HepG2 (cell line): Measurements from ENCODE around the gene SV2B.

ENCODE experiments used
- ELF4 ChIP-seq: sonication (generic); formaldehyde crosslinking; IDR thresholded peaks from 2 replicates; pipeline ENCODE4 v1.5.0; 2020; ENCODE audit warnings: missing genetic modification reagents, mild to moderate bottlenecking, moderate library complexity, borderline replicate concordance
- HDAC2 ChIP-seq: sonication (generic); formaldehyde crosslinking; IDR thresholded peaks from 2 replicates; pipeline ENCODE4 v1.4.0; 2020; ENCODE audit warnings: missing genetic modification reagents
- HDAC6 ChIP-seq: fragments of 200-600 bp; sonication (generic); IDR thresholded peaks from 2 replicates; pipeline ENCODE4 v1.7.0; 2017; ENCODE audit warnings: mild to moderate bottlenecking, antibody characterized with exemption, low read length, low read depth
- NFE2L1 ChIP-seq: sonication (generic); formaldehyde crosslinking; IDR thresholded peaks from 2 replicates; pipeline ENCODE4 v1.4.0; 2020; ENCODE audit warnings: missing genetic modification reagents, mild to moderate bottlenecking, borderline replicate concordance
- NFE2L2 ChIP-seq: fragments of 150-350 bp; IDR thresholded peaks from 2 replicates; pipeline ENCODE4 v1.6.1; 2014; ENCODE audit warnings: low read length
- NKX3-1 ChIP-seq: sonication (generic); formaldehyde crosslinking; IDR thresholded peaks from 2 replicates; pipeline ENCODE4 v1.5.0; 2020; ENCODE audit warnings: missing genetic modification reagents
- POLR2AphosphoS2 ChIP-seq: IDR thresholded peaks from 2 replicates; pipeline ENCODE4 v1.6.1; 2011; ENCODE audit warnings: low read depth, low read length, improper control_type of control experiment
- SMYD3 ChIP-seq: sonication (generic); formaldehyde crosslinking; IDR thresholded peaks from 2 replicates; pipeline ENCODE4 v1.8.1; 2023; ENCODE audit warnings: mild to moderate bottlenecking, missing genetic modification reagents

GRCh38 chr15:91171334-91171733 is 71.3 kb downstream of the SV2B start:
- TF ChIP-seq POLR2AphosphoS2 (no peak), HDAC6 (no peak), HDAC2 (CRISPR knock-in tag) (no peak), ELF4 (CRISPR knock-in tag) (no peak), NFE2L2 (no peak), NFE2L1 (no peak), NKX3-1 (CRISPR knock-in tag) (no peak), SMYD3 (CRISPR knock-in tag) (no peak)
